SKM-1 treated with dmso at 0.1 percent for 144 hours (cell line): ENCODE data around the gene NECAB3.

Experiments used
- DNase-seq: peaks from one replicate; lab custom pipeline; 2025; ENCODE audit not compliant: unreplicated experiment; lab: John Stamatoyannopoulos, UW

The NECAB3 gene

DNA sequence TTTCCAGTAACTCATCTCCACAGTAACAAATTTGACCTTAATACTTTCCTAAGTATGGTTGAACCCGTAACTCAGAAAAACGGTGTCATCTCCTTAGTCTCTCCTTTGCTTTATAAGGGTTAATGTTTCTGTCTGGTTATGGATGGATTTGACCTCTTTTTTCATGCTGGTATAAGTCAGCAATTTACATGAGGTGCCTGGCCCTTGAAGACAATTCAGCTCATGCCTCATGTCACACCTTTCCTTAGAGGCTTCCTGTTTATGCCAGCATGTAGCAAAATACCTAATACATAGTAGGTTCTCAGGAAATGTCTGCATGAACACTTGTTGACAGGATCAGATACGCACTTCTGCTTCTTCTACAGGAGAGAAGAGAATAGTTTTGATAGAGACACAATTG, 49.8 kb downstream of the NECAB3 start:
- DNase-seq, result no peak

DNA sequence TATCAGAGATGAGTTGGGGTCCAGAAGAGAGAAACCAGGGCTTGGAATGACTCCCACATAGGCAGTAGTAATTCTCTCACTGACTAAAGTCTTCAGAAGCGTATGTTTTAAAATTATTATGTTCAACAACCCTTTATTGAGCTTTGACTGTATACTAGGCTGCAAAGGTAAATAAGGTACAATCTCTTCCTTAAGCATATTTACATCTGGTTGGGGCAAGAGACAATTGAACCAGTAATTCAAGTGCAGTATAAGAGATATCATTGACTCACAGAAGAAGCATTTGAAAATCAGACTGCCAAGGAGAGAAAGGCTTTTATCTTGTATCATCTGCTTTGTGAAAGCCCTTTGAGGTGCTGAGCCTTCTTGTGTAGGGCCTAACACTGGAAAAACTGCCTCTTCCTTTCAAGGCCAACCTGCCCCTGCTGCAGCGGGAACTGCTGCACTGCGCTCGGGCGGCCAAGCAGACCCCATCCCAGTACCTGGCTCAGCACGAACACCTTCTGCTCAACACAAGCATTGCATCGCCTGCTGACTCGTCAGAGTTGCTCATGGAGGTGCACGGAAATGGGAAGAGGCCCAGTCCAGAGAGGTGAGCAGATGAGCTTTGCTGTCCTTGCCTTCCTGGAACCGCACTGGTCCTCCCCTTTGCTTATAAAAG, 51.4 kb downstream of the NECAB3 start:
- no peak for DNase-seq

DNA sequence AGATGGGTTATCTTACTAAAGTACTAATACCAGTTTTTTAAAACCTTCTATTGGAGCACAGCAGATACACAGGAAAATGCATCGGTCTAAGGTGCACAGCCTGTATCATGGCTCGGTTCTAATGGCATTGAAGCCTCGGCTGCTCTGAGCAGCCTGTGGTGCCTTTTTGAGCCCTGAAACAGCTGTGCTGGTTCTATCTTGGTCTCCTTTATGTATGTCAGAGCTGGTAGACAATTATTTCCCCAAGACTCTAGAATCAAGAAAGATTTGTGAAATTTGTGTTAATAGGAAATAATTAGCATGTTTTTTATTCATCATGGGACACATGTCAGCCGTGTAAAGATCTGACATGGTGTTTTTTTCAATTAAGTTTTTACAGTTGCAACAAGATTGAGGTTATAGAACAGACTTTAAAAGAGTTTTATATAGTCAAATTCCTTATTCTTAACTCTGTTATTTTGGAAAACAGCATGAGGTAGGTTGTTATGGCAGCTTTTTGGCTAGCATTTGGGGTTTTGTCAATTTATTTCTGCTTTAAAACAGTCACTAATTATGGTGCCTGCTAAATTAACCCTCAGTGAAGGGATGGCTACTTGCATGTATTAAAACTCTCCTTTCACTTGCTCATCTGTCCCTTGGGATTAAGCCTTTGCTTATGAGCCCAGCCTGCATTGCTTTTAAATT, 52.4 kb downstream of the NECAB3 start:
- no peak for DNase-seq

DNA sequence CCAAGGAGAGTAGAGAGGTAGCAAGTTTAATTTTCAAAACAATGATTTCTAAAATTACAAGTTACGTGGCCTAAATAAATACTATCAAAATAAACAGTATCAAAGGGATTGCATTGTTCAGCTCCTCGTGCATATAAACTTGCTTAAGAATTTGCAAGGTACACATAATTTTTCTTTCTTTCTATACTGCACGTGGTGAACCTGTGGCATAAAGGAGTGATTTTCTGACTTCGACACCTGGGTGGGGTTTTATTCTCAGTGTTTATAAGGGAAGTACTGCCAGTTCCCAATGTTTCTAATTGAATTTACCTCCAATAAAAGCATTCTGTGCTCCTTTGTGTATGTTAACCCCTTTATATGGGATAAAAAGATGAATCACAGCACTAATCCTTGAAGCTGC, 62.2 kb downstream of the NECAB3 start:
- DNase-seq, result no peak

DNA sequence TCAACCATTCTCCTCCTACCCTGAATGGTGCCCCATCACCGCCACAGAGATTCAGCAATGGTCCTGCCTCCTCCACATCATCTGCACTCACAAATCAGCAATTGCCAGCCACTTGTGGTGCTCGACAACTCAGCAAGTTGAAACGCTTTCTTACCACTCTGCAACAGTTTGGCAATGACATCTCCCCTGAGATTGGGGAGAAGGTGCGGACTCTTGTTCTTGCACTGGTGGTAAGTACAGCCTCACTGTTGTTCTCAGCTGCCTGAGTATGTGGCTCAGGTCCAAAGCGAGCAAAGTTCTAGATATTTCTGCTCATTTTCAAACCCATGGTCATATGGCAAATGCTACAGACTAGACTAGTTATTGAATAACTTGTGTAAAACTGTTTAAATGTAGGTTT, 63.1 kb downstream of the NECAB3 start:
- DNase-seq, result no peak

DNA sequence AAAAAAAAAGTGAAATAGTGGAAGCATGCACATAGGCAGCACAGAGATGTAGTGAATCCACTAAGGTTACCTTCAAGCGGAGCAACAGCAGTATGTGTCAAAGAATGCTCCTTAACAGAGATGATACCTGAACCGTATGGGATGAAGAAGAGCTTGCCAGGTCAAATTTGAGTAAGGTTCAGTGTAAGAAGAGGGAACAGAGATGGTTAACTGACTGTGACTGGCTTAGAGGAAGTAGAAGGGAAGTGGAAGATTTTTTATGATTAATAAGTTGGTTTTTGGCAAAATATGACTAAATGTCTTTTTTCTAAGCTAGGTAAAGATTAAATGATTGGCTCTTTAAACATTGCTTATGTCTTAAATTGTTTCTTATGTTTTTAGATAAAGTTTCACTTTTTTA, 64.7 kb downstream of the NECAB3 start:
- DNase-seq, result peak; percentile 12
